ENCODE results near the gene FIGNL2.

FIGNL2 gene

DNA sequence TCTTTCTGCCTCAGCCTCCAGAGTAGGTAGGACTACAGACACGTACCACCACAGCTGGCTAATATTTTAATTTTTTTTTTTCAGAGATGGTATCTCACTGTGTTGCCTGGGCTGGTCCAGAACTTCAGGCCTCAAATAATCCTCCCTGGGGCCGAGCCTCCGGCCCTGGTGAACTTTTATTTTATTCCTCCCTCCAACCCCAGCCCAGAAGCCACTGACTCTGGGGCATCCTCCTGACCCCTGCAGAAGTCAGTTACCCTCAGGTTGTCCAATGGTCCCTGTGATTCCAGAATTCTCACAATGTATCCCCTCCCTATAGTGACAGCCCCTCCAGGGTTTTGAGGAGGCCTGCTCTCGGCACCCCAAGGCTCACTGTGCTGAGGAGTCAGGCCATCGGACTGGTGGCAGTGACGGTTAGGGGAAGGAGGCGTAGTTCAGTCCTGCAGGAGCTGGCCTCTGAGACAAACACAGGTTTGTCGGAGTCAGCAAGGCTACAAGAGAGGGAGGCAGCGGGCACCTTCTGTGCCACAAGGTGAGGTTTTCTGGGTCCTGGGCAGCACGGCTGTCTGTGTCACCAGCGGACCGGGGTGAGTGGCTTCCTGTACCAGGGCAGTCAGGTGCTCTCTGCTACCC is 19.4 kb upstream of the FIGNL2 start:
- H3K27ac ChIP-seq = no peak overlapping the region
- TF ChIP-seq, protein P1, sequence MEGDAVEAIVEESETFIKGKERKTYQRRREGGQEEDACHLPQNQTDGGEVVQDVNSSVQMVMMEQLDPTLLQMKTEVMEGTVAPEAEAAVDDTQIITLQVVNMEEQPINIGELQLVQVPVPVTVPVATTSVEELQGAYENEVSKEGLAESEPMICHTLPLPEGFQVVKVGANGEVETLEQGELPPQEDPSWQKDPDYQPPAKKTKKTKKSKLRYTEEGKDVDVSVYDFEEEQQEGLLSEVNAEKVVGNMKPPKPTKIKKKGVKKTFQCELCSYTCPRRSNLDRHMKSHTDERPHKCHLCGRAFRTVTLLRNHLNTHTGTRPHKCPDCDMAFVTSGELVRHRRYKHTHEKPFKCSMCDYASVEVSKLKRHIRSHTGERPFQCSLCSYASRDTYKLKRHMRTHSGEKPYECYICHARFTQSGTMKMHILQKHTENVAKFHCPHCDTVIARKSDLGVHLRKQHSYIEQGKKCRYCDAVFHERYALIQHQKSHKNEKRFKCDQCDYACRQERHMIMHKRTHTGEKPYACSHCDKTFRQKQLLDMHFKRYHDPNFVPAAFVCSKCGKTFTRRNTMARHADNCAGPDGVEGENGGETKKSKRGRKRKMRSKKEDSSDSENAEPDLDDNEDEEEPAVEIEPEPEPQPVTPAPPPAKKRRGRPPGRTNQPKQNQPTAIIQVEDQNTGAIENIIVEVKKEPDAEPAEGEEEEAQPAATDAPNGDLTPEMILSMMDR (conservative IDR thresholded peaks at IDR 0.05) = no peak

DNA sequence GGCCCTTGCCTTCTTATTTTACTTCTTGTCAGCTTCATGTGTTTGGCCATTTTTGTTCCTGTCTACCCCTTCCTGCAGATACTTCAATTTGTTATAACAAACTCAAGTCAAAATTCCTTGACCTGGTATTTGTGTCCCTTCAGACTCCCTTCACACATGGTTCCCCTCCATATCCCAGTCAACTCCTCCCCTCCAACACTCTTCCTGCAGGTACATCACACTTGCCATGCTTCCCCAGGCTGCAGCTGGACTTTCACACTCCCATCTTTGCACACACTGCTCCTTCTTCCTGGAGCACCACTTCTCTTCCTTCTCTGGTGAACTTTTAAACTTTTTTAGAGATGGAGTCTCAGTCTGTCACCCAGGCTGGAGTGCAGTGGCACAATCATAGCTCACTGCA is 18.9 kb upstream of the FIGNL2 start:
- TF ChIP-seq, protein P1 (conservative IDR thresholded peaks at IDR 0.05) = no peak
- H3K27ac ChIP-seq = no peak overlapping the region

DNA sequence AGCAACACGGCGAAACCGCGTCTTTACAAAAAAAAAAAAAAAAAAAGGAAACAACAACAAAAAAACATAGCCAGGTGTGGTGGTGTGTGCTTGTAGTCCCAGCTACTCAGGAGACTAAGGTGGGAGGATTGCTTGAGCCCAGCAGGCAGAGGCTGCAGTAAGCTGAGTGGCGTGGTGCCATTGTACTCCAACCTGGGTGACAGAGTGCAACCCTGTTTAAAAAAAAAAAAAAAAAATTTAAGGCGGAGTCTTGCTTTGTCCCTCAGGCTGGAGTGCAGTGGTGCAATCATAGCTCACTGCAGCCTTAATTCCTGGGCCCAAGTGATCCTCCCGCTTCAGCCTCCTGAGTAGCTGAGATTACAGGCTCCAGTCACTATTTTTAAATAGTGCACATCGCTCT is 18.2 kb upstream of the FIGNL2 start:
- H3K27ac ChIP-seq = no peak overlapping the region
- TF ChIP-seq, protein P1 (conservative IDR thresholded peaks at IDR 0.05) = no peak

DNA sequence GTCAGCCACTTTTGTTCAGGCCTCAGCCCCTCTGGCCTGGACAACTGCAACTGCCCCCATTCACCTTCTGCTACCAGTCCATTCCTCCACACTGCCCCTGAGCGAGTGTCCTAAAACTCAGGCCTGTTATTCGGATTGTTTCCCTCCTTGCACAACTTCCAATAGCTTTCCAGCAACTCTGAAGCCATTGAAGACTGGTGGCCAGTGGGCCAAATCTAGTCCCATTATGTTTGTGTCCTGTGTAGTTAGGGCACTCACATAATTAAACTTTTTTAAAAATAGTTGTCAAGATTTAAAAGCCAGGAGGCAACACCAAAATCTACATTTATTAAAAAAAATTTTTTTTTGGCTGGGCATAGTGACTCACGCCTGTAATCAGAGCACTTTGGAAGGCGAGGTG is 17.8 kb upstream of the FIGNL2 start:
- TF ChIP-seq, protein P1 (conservative IDR thresholded peaks at IDR 0.05) = no peak
- no peak overlapping the region for H3K27ac ChIP-seq

DNA sequence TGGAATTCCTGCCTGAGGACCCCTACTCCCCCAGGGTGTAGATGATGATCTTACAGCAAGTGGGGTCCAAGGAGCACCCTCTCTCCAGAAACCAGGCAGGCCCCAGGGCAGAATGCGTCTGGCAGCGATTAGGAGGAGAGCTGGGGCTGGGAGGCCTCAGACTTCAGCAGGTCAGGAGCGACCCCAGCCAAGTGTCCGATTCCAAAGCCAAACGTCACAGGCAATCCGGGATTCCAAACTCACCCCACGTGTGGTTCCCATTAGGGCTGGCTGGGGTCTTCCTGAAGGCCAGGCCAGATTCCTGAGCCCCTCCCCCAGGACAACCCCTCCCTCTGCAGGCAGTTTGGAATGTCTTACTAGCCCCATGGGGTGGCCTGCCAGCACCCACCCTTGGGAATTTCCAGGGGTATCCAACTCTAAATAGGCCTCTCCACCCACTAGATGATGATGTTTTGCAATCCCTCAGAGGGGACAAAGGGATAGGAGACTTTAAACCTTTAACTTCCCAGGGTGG is 17.3 kb upstream of the FIGNL2 start:
- H3K27ac ChIP-seq = no peak overlapping the region
- TF ChIP-seq, protein P1 (conservative IDR thresholded peaks at IDR 0.05) = no peak

DNA sequence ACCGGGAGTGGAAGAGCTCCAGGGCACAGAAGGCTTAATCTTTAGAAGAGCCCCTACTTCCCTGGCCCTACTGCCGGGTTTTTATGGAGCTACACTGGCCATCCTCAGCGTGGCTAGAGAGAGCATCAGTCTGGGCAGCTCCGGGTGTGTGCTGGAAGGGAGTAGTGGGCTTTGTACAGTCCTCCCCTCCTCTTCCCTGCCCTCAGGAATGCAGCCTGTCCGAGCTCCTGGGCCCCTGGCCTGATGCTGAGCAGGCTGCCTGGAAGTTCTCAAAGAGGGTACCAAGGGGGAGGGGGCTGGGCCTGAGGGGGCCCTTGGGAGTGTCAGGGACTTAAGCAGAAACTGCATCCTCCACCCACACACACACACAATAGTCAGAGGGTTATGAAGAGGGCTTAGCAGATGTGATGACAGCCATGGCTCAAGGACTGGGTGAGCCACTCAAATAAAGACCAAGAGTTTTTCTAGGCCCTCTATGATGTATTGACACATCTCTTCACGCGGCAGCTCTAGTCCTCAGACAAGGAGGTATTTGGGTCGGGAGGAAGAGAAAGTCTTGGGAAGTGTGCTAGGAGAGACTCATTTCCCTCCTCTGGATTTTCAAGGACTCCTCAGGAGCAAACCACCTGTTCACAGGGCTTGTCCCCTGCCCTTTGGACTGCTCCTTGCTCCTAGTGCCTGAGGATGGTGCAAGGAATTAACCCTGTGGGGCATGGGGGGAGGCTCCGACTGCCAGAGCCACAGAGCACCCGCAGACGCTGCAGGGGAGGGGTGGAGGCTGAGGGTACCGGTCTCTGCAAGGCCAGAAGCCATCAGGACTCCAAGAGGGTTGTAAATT is 16.5 kb upstream of the FIGNL2 start:
- TF ChIP-seq, protein P1 (conservative IDR thresholded peaks at IDR 0.05) = no peak

More for the DNA sequence above, 16.5 kb upstream of the FIGNL2 start:
- no peak overlapping the region for H3K27ac ChIP-seq
